Measurements from ENCODE around the gene RNF149.

- no peak for TF ChIP-seq CTCF (IDR thresholded peaks at IDR 0.05)
- no peak for TF ChIP-seq EZH2 (IDR thresholded peaks at IDR 0.05)
These were observed 8.9 kb downstream of the RNF149 start for GRCh38 chr2:101299604-101300003.
